Activated CD4-positive, CD25-positive, alpha-beta regulatory T cell treated with anti-CD3 and anti-CD28 coated beads, Interleukin-2, amount 50 U/mL, for 24 hours (primary cell): ENCODE measurements around the gene MEGF6.

Experiments used
- ATAC-seq, 2 donors: fragments of 150-1000 bp; cut with Tn5 transposase; one replicate each; pipeline ENCODE4 v1.10.0; 2021; ENCODE audit warnings: mild to moderate bottlenecking in 1 of 2, moderate library complexity in 1 of 2

MEGF6 gene

DNA sequence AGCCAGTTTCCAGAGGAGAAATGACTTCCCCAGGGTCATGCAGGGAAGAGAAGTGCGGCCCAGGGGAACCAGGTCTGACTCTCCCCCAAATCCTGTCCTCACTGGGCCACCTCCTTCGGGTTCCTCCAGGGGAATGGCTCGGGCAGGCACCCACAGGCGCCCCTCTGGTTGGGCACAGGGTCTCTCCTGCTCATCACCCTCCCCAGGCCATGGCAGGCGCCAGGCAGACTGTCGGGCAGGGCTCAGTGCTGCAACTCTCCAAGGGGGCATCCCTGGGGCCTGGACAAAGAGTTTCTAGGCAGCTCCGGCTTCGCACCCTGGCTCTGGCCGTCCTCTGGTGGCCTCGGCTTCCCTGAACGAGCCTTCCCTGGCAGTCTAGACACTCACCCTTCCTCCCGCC lies 75.6 kb downstream of the MEGF6 start:
- no peak for ATAC-seq

GRCh38 chr1:3534803-3535637 lies 76.3 kb downstream of the MEGF6 start:
- no peak for ATAC-seq

- ATAC-seq = no peak
These were observed 78.0 kb downstream of the MEGF6 start for GRCh38 chr1:3533067-3534048.

- no peak for ATAC-seq
These were observed 79.4 kb downstream of the MEGF6 start for GRCh38 chr1:3531928-3532327.

DNA sequence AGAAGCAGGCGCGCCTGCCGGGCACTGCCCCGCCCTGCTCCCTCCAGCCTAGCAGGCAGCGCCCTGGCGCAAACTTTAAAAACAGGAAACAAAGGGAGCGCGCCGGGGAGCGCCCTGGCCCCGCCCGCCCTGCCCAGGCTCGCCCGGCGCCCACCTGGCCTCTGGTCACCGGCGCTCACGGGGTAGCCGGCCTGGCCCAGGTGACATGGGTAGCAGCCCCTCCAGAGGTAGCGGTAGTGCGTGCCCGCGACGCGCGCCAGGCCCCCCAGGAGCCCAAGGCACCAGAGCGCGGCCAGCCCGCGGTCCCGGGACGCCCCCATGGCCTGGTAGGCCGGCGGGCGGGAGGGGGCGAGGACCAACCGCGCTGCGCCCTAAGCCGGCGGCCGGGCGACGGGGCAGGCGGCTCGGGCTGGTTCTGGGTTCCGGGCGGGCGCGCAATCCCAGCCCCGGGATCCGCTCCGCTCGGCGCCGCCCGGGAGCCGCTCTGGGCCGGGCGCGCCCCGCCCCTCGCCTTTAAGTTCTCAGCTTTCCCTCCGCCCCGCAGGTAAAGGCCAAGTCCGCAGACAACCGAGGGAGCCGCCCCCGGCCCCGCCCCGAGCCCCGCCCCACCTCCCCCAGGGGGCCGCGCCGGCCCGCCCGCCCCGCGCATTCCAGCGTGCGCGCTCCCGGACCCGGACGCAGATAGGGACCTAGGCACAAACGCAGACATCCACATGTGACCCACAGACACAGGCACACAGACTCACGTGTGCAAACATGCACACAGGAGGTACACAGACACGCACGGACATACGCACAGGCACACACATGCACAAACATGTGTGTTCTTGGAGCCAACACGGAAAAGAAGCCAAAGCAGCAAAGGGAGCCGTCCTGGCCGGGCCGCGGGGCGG lies 80.1 kb downstream of the MEGF6 start:
- ATAC-seq = peak; percentile 80 to 82

DNA sequence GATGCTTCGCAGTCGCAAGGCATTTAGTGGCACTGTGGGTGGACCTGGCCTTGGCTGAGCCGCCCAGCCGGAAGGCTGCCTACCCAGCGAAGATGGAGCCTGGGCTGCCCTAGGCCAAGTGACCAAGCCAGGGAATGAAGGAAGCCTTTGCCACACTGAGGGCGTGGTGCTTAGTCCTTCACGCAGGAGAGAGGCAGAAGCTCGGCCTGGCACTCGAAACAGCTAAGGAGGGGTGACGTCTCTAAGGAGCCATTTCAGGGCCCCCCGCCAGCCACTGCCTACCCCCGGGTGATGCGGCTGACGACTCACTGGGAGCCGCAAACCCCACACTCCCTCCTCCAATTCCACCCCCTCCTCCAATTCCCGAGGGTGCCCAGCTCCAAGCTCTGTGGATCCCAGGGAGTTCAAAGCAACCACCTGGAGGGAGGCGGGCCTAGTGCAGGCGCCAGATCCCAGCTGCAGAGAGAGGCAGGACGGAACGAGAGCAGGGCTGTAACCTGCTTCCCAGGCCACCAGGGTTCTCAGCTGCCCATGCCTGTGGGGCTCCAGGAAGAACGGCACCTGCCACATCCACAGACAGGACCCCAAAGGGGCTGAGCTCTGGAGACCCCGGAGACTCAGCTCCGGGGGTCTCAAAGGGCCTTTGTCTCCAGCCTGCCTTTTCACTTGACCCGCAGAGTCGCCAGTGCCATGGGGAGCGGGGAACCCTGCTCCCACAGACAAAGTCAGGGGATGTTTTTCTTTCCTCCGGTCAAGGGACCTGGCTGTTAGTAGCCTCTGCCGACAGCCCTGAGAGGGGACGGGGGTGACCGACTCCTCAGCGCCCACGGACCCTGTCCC lies 81.0 kb downstream of the MEGF6 start:
- no peak for ATAC-seq

- no peak for ATAC-seq
These were observed 82.1 kb downstream of the MEGF6 start for GRCh38 chr1:3529099-3529729.

DNA sequence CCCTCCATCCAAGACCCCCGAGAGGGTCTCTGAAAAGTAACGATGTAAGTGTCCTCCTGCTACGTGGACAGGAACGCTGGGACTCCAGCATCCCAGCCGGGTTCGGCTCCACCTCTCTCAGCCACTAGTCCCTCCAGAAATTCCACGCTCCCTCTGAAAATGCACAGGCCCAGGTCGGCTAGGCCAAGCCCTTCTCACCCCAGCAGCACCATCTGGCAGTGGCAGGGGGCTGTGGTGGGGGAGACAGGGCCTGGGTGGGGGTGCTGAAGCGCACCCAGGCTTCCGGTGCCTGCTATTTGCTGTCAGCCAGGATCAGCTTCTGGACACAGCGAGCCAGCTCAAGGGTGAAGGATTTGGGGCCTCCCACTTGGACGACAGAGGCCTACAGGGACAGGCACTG lies 83.5 kb downstream of the MEGF6 start:
- no peak for ATAC-seq

GRCh38 chr1:3525551-3526482 lies 85.5 kb downstream of the MEGF6 start:
- no peak for ATAC-seq

GRCh38 chr1:3524556-3525203 lies 86.6 kb downstream of the MEGF6 start:
- ATAC-seq = no peak

DNA sequence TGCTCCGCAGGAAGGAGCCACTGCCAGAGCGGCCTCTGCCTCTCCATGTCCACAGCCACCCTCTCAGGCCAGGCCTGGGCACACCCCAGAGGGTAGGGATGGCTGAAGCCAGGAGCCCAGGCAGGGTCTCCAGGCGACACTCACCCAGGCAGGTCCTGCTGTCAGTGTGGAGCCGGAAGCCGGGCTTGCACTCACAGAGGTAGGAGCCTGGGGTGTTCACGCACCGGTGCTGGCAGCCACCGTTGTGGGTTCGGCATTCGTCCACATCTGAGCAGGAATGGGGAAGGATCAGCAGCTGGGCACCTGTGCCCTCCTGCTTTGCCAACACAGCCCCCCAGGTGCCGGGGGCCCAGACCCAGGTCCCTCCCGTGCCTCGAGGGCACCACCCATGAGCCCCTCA lies 87.3 kb downstream of the MEGF6 start:
- no peak for ATAC-seq

DNA sequence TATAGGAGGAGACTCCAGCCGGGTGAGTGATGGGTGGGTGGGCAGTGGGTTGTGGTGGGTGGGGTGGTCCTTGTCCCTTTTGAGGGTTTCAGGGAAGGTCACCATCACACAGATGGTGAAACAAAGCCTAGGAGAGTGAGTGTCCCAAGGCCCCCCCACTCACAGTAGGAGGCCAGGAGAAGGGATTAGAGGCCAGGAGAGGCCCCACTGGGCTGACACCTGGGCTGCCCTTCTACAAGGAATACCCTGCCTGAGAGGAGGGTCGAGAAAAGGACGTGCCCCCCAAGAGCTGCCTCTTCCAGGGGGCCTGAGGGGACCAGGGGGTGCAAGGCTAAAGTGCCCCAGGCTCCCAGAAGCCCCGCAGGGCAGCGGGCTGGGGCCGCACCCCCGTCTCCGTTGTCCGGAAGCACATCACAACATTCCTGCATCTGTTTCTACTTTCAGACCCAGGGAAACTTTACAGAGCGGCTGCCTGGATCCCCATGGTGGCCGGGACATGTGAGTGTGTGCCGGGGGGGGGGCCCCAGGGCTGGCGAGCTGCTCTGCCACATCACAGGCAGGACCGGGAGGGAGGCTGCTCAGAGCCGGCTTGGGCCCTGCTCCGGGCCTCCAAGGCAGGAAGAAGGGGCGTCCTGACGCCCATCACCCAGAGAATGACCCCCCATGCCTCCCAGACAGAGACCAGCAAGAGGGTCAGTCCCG lies 88.6 kb downstream of the MEGF6 start:
- ATAC-seq = no peak

- no peak for ATAC-seq
These were observed 89.2 kb downstream of the MEGF6 start for GRCh38 chr1:3522112-3522511.

GRCh38 chr1:3521426-3521825 lies 89.9 kb downstream of the MEGF6 start:
- ATAC-seq = no peak

DNA sequence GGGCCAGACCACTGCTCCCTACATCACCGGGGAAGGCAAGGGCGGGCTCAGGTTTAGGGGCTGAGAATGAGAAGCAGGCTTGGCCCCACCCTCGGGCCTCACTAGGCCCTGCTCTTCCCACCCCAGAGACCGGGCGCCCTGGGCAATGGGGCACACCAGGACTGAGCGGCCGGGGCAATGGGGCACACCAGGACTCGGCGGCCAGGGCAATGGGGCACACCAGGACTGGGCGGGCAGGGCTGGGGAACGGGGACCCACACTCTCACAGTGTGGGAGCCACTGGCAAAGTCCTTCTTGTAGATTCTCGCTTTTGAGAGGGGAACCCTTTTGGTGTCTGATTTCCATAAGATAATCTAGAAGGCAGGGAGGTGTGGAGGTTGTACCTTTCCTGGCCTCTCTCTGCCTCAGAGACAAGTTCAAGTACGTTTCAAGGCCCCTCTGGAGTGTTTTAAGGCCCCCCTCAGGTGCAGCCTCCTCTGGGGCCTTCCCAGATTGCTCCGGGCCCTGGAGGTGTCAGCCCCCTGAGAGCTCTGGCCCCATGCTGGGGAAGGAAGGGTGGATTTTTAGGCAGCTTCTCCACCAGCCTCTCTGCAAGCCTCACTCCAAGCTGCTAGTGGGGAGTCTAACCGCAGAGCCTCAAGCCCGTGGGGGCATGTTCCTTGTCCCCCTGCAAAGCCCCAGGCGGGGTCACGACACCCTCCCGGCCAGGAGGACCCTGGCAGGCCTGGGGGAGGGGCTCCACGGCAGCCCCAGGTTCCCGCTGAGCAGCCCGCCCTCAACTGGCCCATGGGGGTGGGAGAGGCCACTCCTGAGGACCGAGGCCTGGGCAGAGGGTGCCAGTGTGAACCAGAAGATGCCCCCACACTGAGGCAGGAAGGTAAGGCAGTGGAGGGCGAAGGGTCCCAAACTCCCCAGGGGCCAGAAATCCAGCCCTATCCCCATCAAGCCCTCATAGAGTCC lies 90.6 kb downstream of the MEGF6 start:
- ATAC-seq = no peak

- no peak for ATAC-seq
These were observed 91.9 kb downstream of the MEGF6 start for GRCh38 chr1:3519301-3519885.

DNA sequence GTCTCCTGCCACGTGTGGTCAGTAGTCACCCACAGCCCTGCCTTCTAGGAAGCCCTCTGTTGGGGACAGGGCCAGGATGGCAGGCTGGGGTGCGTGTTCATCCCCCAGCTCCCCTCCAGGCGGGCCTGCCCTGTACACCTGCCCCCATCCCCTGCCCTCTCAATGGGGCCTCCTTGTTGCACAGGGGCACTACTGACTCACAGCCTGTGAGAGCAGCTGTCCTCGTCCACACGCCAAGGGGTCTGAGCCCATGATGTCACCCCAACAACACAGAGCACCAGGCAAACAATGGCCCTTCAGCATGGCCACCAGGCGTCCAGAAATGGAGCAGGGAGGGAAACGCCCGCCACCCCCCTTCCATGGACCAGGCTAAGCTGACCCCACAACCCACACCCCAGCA lies 92.6 kb downstream of the MEGF6 start:
- ATAC-seq = no peak
